ENCODE measurements around the gene CLIC5. TPM values are rescaled to one million over a fixed set of nuclear protein-coding genes. Genes with fewer than 3 reads are reported as not detected.

Gene CLIC5
- total and polyA plus RNA-seq, 12 donors: 0.94 to 5.6 (median 1.6) TPM

DNA sequence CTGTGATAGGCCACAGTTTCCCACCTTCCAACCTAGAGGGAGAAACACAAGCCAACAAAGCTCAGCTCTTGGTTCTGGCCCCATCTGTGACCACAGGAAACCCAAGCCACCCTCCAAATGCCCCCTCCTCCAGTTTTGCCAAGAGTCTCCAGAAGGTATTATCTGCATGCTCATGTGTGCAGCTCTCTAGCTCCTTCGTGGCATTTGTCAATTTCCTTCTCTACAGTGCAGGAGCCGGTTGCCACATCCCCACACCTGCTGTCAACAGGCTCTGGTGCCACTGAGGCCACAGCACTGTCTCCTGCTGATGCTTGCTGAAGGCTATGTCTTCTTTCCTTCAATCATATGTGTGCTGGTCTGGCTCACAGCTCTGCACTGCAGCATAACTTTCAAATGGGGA lies 177.2 kb downstream of the CLIC5 start:
- intact Hi-C loops (cut with DNase I): no loop called here
- H3K4me3 ChIP-seq: no peak overlapping the region
- WGBS, 4 donors: 44 to 79% (median 73%) methylated on average over 2 of the region's 2 CpGs
- no peak overlapping the region for H3K27ac ChIP-seq
- TF ChIP-seq, protein P1, sequence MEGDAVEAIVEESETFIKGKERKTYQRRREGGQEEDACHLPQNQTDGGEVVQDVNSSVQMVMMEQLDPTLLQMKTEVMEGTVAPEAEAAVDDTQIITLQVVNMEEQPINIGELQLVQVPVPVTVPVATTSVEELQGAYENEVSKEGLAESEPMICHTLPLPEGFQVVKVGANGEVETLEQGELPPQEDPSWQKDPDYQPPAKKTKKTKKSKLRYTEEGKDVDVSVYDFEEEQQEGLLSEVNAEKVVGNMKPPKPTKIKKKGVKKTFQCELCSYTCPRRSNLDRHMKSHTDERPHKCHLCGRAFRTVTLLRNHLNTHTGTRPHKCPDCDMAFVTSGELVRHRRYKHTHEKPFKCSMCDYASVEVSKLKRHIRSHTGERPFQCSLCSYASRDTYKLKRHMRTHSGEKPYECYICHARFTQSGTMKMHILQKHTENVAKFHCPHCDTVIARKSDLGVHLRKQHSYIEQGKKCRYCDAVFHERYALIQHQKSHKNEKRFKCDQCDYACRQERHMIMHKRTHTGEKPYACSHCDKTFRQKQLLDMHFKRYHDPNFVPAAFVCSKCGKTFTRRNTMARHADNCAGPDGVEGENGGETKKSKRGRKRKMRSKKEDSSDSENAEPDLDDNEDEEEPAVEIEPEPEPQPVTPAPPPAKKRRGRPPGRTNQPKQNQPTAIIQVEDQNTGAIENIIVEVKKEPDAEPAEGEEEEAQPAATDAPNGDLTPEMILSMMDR (IDR thresholded peaks at IDR 0.05): no peak
- no peak for TF ChIP-seq POLR2A (IDR thresholded peaks at IDR 0.05)
- DNase-seq: no peak
- no peaks in the 10 kb centered on the region for H3K27me3 ChIP-seq
- H3K4me1 ChIP-seq (replicated peaks in 1 of 2): no peaks in the 10 kb centered on the region
- no peaks in the 10 kb centered on the region for H3K36me3 ChIP-seq (replicated peaks in 1 of 2)
- H3K9me3 ChIP-seq (replicated peaks in 1 of 3): no peaks in the 10 kb centered on the region

DNA sequence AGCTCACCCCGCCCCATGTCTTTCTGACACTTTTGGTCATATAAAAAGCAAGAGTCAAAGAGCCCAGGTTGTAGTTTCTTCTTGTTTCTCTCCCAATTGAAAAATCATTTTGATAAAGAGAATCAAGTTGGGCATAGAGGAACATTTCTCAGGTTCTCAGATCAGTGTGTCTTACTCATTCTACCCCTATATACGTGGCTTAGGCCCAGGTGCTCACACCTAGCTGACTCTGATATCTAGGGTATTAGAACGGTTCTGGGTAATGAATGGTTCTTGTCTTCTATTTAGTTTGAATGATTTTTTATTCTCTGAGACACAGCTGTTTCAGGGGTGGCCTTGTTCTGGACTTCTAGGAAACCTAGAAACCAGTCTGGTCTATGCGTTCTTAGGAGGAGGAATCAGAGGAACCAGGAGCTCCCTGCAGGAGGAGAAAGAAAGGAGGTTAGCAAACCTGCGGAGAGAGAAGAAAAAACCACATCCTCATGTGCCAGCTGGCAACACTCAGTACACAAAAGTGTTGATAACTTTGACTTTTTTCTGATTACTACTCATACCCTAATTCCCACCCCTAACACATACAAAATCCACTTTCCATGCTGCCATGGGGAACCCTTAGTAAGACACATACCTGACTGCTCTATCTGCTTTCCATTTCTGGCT lies 178.0 kb downstream of the CLIC5 start:
- no peaks in the 10 kb centered on the region for H3K36me3 ChIP-seq (replicated peaks in 1 of 2)
- no peaks in the 10 kb centered on the region for H3K9me3 ChIP-seq (replicated peaks in 1 of 3)
- WGBS, 4 donors: 77 to 91% (median 83%) methylated on average over 5 of the region's 5 CpGs
- H3K4me3 ChIP-seq: no peak overlapping the region
- H3K27me3 ChIP-seq: no peaks in the 10 kb centered on the region
- intact Hi-C loops (cut with DNase I): no loop called here
- H3K4me1 ChIP-seq (replicated peaks in 1 of 2): no peaks in the 10 kb centered on the region
- TF ChIP-seq, protein P1 (IDR thresholded peaks at IDR 0.05): no peak
- TF ChIP-seq POLR2A (IDR thresholded peaks at IDR 0.05): no peak
- DNase-seq: no peak
- no peak overlapping the region for H3K27ac ChIP-seq

DNA sequence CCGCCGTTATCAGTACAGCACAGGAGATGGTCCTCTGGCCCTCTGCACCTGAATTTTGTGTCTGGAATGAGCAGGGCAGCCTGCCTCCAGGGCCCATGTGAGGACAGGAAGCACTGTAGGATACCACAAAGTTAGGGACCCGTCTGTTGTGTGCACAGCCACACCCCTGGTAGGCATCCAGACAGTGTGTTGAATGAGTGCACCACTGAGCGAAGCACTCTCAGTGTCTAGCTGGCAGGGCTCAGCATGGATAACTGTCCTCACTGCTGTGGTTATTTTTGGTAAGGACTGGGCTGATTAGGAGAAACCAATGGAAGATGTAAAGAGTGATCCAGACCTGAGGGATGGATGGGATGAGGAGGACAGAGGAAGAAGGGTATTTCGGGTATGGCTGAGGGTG lies 178.7 kb downstream of the CLIC5 start:
- intact Hi-C loops (cut with DNase I): no loop called here
- no peaks in the 10 kb centered on the region for H3K36me3 ChIP-seq (replicated peaks in 1 of 2)
- DNase-seq: no peak
- no peak overlapping the region for H3K27ac ChIP-seq
- H3K9me3 ChIP-seq (replicated peaks in 1 of 3): no peaks in the 10 kb centered on the region
- WGBS, 4 donors: 81 to 84% (median 84%) methylated on average over 5 of the region's 5 CpGs
- H3K27me3 ChIP-seq: no peaks in the 10 kb centered on the region
- H3K4me1 ChIP-seq (replicated peaks in 1 of 2): no peaks in the 10 kb centered on the region
- TF ChIP-seq, protein P1 (IDR thresholded peaks at IDR 0.05): no peak
- no peak for TF ChIP-seq POLR2A (IDR thresholded peaks at IDR 0.05)
- no peak overlapping the region for H3K4me3 ChIP-seq

DNA sequence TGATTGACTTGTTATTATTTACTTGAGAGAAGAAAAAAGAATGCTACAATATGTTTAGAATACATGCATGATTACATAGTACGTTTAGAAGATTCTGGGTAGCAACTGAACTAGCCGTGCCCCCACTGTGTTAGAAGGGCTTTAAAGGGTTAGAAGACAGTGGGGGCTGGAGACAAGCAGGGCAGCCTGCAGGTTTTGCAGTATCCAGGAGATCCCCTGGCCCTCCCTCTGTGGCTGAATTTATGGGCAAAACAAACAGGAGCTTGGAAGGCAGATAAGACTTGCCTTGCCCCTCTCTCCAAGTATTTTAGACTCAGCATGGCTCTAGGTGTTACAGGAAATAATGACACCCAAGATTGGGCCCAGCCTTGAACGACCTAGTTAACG lies 179.2 kb downstream of the CLIC5 start:
- no peaks in the 10 kb centered on the region for H3K4me1 ChIP-seq (replicated peaks in 1 of 2)
- 78 to 92% (median 87%) methylated on average over 4 of the region's 4 CpGs for WGBS, 4 donors
- no peaks in the 10 kb centered on the region for H3K27me3 ChIP-seq
- H3K36me3 ChIP-seq (replicated peaks in 1 of 2): no peaks in the 10 kb centered on the region
- intact Hi-C loops (cut with DNase I): no loop called here
- no peak overlapping the region for H3K27ac ChIP-seq
- no peak for TF ChIP-seq POLR2A (IDR thresholded peaks at IDR 0.05)
- TF ChIP-seq, protein P1 (IDR thresholded peaks at IDR 0.05): no peak
- no peak for DNase-seq
- H3K4me3 ChIP-seq: no peak overlapping the region
- no peaks in the 10 kb centered on the region for H3K9me3 ChIP-seq (replicated peaks in 1 of 3)

Data from adrenal gland (tissue), 12 donors.